GM20000 (cell line): Measurements from ENCODE around the gene ISCA2.

Source experiments
- DNase-seq: peaks from one replicate; pipeline ENCODE4 v3.0.0; 2012; ENCODE audit warnings: low spot score
- CTCF ChIP-seq: IDR thresholded peaks from 2 replicates; pipeline ENCODE4 v1.5.1; 2012; ENCODE audit warnings: mild to moderate bottlenecking, control low read depth; ENCODE audit errors: extremely low read depth, missing control alignments

ISCA2 gene

GRCh38 chr14:74462993-74463392 is 30.6 kb upstream of the ISCA2 start:
- DNase-seq = no peak
- no peak for TF ChIP-seq CTCF

- no peak for TF ChIP-seq CTCF
- no peak for DNase-seq
These were observed 29.9 kb upstream of the ISCA2 start for GRCh38 chr14:74463697-74464096.

GRCh38 chr14:74464785-74465184 is 28.8 kb upstream of the ISCA2 start:
- no peak for DNase-seq
- no peak for TF ChIP-seq CTCF

- no peak for TF ChIP-seq CTCF
- no peak for DNase-seq
These were observed 28.2 kb upstream of the ISCA2 start for GRCh38 chr14:74465335-74465734.

- no peak for TF ChIP-seq CTCF
- DNase-seq = no peak
These were observed 25.1 kb upstream of the ISCA2 start for GRCh38 chr14:74468513-74468912.

GRCh38 chr14:74469548-74470518 is 23.7 kb upstream of the ISCA2 start:
- DNase-seq = no peak
- no peak for TF ChIP-seq CTCF

- TF ChIP-seq CTCF = no peak
- no peak for DNase-seq
These were observed 21.0 kb upstream of the ISCA2 start for GRCh38 chr14:74472601-74473000.
